GM12878 (cell line): Measurements from ENCODE around the gene SLC39A1. TPM values are rescaled to one million over a fixed set of nuclear protein-coding genes. Genes with fewer than 3 reads are reported as not detected.

Experiments used
- ATF7 ChIP-seq: fragments of 450-650 bp; IDR thresholded peaks from 2 replicates; pipeline ENCODE4 v1.6.1; 2016; ENCODE audit warnings: low read depth, mild to moderate bottlenecking
- CHD2 ChIP-seq: IDR thresholded peaks from 2 replicates; pipeline ENCODE4 v1.6.1; 2011; ENCODE audit warnings: low read depth, low read length, improper control_type of control experiment, borderline replicate concordance
- EGR1 ChIP-seq, 2 experiments: IDR thresholded peaks; 1 replicate in 1 of 2; 2 replicates in 1 of 2; pipeline ENCODE4 v1.6.1; 2011 to 2012; ENCODE audit warnings: low read depth in 2 of 2, low read length in 2 of 2, borderline replicate concordance in 1 of 2, mild to moderate bottlenecking in 1 of 2, moderate library complexity in 1 of 2
- HDGF ChIP-seq: fragments of 450-650 bp; IDR thresholded peaks from 2 replicates; pipeline ENCODE4 v1.6.1; 2016; ENCODE audit warnings: antibody characterized with exemption
- IKZF2 ChIP-seq, 2 experiments: fragments of 450-650 bp; IDR thresholded peaks; 2 replicates each; pipeline ENCODE4 v1.6.1; 2017; ENCODE audit warnings: mild to moderate bottlenecking in 2 of 2, moderate library complexity in 2 of 2
- LARP7 ChIP-seq: fragments of 450-650 bp; IDR thresholded peaks from 2 replicates; pipeline ENCODE4 v1.6.1; 2017; ENCODE audit warnings: mild to moderate bottlenecking
- NKRF ChIP-seq: fragments of 450-650 bp; conservative IDR thresholded peaks from 2 replicates; pipeline ENCODE4 v1.6.1; 2017; ENCODE audit warnings: mild to moderate bottlenecking, moderate library complexity
- POLR2AphosphoS2 ChIP-seq: IDR thresholded peaks from 2 replicates; pipeline ENCODE4 v1.6.1; 2011; ENCODE audit warnings: low read depth, mild to moderate bottlenecking, low read length, improper control_type of control experiment, moderate library complexity
- RELB ChIP-seq: fragments of 450-650 bp; IDR thresholded peaks from 2 replicates; pipeline ENCODE4 v1.6.1; 2017; ENCODE audit warnings: low read depth, mild to moderate bottlenecking, moderate library complexity
- SMAD1 ChIP-seq: fragments of 450-650 bp; IDR thresholded peaks from 2 replicates; pipeline ENCODE4 v1.6.1; 2018; ENCODE audit warnings: mild to moderate bottlenecking, low read depth; ENCODE audit not compliant: partially characterized antibody
- polyA plus RNA-seq, 11 experiments: library from polyadenylated mRNA; depleted of rRNA in 4 of 11; unstranded in 6 of 11; stranded (reverse) in 5 of 11; fragments of >200 nt; fragmentation: Nextera tagmentation in 4 of 11; fragmentation: Illumina TruSeq in 1 of 11; extraction: Ambion mirVana in 4 of 11; extraction: Trizol in 1 of 11; gene quantifications; 1 replicate in 1 of 11; 2 replicates in 10 of 11; pipeline versions ENCODE4 v1.2.1 to v1.2.3, GENCODE V29; 2011 to 2016; ENCODE audit warnings: inconsistent platforms in 2 of 11, missing spikeins in 2 of 11, low read depth in 1 of 11
- total RNA-seq, 4 experiments: library from RNA; depleted of rRNA in 3 of 4; stranded (reverse); fragments of >200 nt in 3 of 4; fragmentation: Illumina TruSeq in 1 of 4; extraction: Trizol in 1 of 4; gene quantifications; 2 replicates each; pipeline versions ENCODE4 v1.2.1 to v1.2.3, GENCODE V29; 2013 to 2021

Gene SLC39A1
- total and polyA plus RNA-seq, 10 of the 15 experiments (the other 5 are each of a cell fraction or from before 2014, with no cell fraction given), result 8.8 to 98.6 (median 72.4) TPM

- no peak for TF ChIP-seq CHD2
- TF ChIP-seq IKZF2 (IDR thresholded peaks at IDR 0.05), result peak in 1 of 2 experiments; percentile 63; a peak in 3 of 4 replicates
- peak; percentile 25; the same call in 1 of the 2 replicates for TF ChIP-seq RELB
- peak; percentile 50; the same call in 1 of the 2 replicates for TF ChIP-seq POLR2AphosphoS2
- TF ChIP-seq SMAD1, result peak; percentile 96
- peak; percentile 57; the same call in 1 of the 2 replicates for TF ChIP-seq NKRF
- peak; percentile 50; the same call in 1 of the 2 replicates for TF ChIP-seq LARP7
- TF ChIP-seq EGR1 (IDR thresholded peaks at IDR 0.05; ENCODE audit: borderline replicate concordance in 1 of 2, low read depth in 2 of 2, low read length in 2 of 2), result no peak
- TF ChIP-seq HDGF, result 0 out of 2 replicates have a peak, but pooled peaks have one; percentile 43
- peak; percentile 53 for TF ChIP-seq ATF7
These were observed 554 bp upstream of the SLC39A1 start (continued) for GRCh38 chr1:153963850-153964331.
